Natural killer cell (primary cell): ENCODE results near the gene LTB4R2. TPM values are rescaled to one million over a fixed set of nuclear protein-coding genes. Genes with fewer than 3 reads are reported as not detected.

Experiments used
- ATAC-seq, 3 donors: fragments of 150-1000 bp in 2 of 3; fragments of 200-7000 bp in 1 of 3; cut with Tn5 transposase; 1 replicate in 1 of 3; 2 replicates in 2 of 3; pipeline ENCODE4 v1.10.0; 2021; ENCODE audit warnings: mild to moderate bottlenecking in 2 of 3, moderate library complexity in 2 of 3
- DNase-seq, 2 donors: peaks; one replicate each; pipeline versions ENCODE4 v3.0.0 to v3.0.0-alpha.2; 2013 to 2021; ENCODE audit warnings: mixed read lengths in 1 of 2
- H3K27ac ChIP-seq: one replicate; pipeline ENCODE4 v1.5.1; 2013; ENCODE audit warnings: mild to moderate bottlenecking, low read length
- H3K27me3 ChIP-seq: one replicate; pipeline ENCODE4 v1.6.1; 2013; ENCODE audit warnings: low read length; ENCODE audit not compliant: control insufficient read depth, insufficient read depth
- H3K36me3 ChIP-seq: one replicate; pipeline ENCODE4 v1.6.1; 2013; ENCODE audit warnings: low read length; ENCODE audit not compliant: control insufficient read depth, insufficient read depth
- H3K4me1 ChIP-seq: one replicate; pipeline ENCODE4 v1.6.1; 2013; ENCODE audit warnings: low read length; ENCODE audit not compliant: control insufficient read depth, insufficient read depth
- H3K4me3 ChIP-seq: one replicate; pipeline ENCODE4 v1.5.1; 2013; ENCODE audit warnings: low read length
- H3K9me3 ChIP-seq: one replicate; pipeline ENCODE4 v1.6.1; 2013; ENCODE audit warnings: low read length; ENCODE audit not compliant: control insufficient read depth, insufficient read depth
- H3K27ac Mint-ChIP-seq, 2 donors: one replicate each; pipeline ENCODE4 v1.8.0; 2022; ENCODE audit warnings: mild to moderate bottlenecking in 2 of 2, mixed read lengths in 2 of 2, moderate library complexity in 1 of 2
- H3K27me3 Mint-ChIP-seq, 2 donors: one replicate each; pipeline ENCODE4 v1.8.0; 2022; ENCODE audit warnings: low read depth in 2 of 2, mixed read lengths in 2 of 2
- H3K36me3 Mint-ChIP-seq: one replicate; pipeline ENCODE4 v1.8.0; 2022; ENCODE audit warnings: mixed read lengths
- H3K4me1 Mint-ChIP-seq, 2 donors: one replicate each; pipeline ENCODE4 v1.8.0; 2022; ENCODE audit warnings: mixed read lengths in 2 of 2
- H3K4me3 Mint-ChIP-seq: one replicate; pipeline ENCODE4 v1.8.0; 2022; ENCODE audit warnings: mild to moderate bottlenecking, moderate library complexity, mixed read lengths
- H3K9me3 Mint-ChIP-seq, 2 donors: one replicate each; pipeline ENCODE4 v1.8.0; 2022; ENCODE audit warnings: mixed read lengths in 2 of 2
- WGBS: methylation state at CpG from one replicate; pipeline ENCODE4 v1.1.7; 2013; ENCODE audit warnings: missing lambda C conversion rate; ENCODE audit not compliant: insufficient coverage; 5-methylcytosine and 5-hydroxymethylcytosine counted together
- intact Hi-C: fragments of 100-400 bp; cut with micrococcal nuclease; formaldehyde crosslinking; loops from one replicate; pipeline ENCODE4 v1.14.2; 2022
- total RNA-seq, 4 donors: library from RNA; stranded (reverse); fragments of 120-200 nt in 1 of 4; gene quantifications; one replicate each; pipeline versions ENCODE4 v1.2.3 to v1.2.4, GENCODE V29; 2013 to 2022
- TF ChIP-seq, protein P1 (sequence below): fragments of 200-600 bp; IDR thresholded peaks from one replicate; pipeline ENCODE4 v1.8.0; 2022; ENCODE audit warnings: antibody characterized with exemption

LTB4R2 gene
- total RNA-seq, 3 donors from 2014 or later (not counting 1 experiment from before 2014, with no cell fraction given): 27.6 to 40.5 (median 37.4) TPM

DNA sequence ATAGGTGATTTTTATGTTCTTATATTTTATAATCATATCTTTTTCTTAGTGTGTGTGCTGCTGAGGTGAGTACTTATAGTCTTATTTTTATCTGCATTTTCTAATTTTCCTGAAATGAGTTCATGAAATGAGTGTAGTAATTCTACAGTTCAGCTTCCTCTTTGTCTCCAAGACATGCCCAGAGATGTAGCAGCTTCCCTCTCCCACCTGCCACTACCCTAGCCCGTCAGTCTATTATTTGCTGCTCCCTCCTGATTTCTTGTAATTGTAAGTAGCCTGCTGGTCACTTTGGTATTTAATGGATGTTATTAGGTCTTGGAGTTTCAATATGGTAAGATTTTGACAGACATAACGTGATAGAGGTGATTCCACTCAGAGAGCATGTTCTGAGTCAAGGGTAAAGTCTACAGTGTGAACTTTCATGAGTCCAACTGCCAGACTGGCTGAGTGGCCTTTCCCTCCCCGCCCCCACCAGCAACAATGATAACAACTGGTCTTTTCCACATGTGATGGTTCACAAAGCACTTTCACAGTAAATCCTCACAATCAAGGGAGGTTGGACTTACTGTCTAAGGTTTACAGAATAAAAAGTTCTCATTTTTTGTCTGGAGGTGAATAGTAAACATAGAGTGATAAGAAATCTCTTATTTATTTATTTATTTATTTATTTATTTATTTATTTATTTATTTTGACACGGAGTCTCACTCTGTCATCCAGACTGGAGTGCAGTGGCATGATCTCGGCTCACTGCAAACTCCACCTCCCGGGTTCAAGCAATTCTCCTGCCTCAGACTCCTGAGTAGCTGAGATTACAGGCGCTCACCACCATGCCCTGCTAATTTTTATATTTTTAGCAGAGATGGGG lies 34.1 kb downstream of the LTB4R2 start:
- no peaks in the 10 kb centered on the region for H3K9me3 Mint-ChIP-seq

DNA sequence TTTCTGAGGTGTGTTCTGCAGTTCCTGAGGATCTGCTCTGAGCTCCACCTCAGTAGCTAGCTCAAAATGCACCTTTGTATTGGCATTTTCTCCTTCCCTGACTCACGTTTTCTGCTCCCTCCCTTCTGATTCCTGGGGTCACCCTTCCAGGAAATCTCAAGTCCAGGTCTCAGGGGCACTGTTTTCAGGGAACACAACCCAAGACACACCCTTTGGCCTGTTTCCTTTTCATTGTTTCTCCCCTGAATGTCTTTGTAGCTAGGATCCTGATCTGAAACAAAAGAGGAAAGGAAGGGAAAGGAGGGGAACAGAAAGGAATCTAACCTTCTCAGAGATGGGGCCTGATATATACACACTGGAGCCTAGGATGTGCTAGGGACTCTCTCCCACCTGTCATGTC lies 37.2 kb downstream of the LTB4R2 start:
- Histone ChIP-seq H3K9me3 (no peaks in the 10 kb centered on the region), H3K27ac (no peak overlapping the region), H3K27me3 (peaks cover 5% of the 10 kb centered on the region), H3K36me3 (no peaks in the 10 kb centered on the region), H3K4me3 (no peak overlapping the region), H3K4me1 (no peaks in the 10 kb centered on the region)
- no peak overlapping the region for H3K4me3 Mint-ChIP-seq
- H3K27me3 Mint-ChIP-seq: peaks cover 24 to 44% of the 10 kb centered on the region in 2 donors
- intact Hi-C loops: no loop called here
- TF ChIP-seq, protein P1, sequence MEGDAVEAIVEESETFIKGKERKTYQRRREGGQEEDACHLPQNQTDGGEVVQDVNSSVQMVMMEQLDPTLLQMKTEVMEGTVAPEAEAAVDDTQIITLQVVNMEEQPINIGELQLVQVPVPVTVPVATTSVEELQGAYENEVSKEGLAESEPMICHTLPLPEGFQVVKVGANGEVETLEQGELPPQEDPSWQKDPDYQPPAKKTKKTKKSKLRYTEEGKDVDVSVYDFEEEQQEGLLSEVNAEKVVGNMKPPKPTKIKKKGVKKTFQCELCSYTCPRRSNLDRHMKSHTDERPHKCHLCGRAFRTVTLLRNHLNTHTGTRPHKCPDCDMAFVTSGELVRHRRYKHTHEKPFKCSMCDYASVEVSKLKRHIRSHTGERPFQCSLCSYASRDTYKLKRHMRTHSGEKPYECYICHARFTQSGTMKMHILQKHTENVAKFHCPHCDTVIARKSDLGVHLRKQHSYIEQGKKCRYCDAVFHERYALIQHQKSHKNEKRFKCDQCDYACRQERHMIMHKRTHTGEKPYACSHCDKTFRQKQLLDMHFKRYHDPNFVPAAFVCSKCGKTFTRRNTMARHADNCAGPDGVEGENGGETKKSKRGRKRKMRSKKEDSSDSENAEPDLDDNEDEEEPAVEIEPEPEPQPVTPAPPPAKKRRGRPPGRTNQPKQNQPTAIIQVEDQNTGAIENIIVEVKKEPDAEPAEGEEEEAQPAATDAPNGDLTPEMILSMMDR: no peak
- H3K27ac Mint-ChIP-seq: no peak overlapping the region
- no peaks in the 10 kb centered on the region for H3K36me3 Mint-ChIP-seq
- DNase-seq: no peak
- ATAC-seq: no peak
- 45% methylated on average over 1 of the region's 1 CpG for WGBS
- H3K9me3 Mint-ChIP-seq: no peaks in the 10 kb centered on the region
- no peaks in the 10 kb centered on the region for H3K4me1 Mint-ChIP-seq

More for the DNA sequence above, 34.1 kb downstream of the LTB4R2 start:
- peaks cover 11 to 12% of the 10 kb centered on the region in 2 donors for H3K4me1 Mint-ChIP-seq
- H3K4me1 ChIP-seq: peaks cover 10% of the 10 kb centered on the region
- no peaks in the 10 kb centered on the region for H3K36me3 Mint-ChIP-seq
- H3K36me3 ChIP-seq: no peaks in the 10 kb centered on the region
- peaks cover 9 to 16% of the 10 kb centered on the region in 2 donors for H3K27me3 Mint-ChIP-seq
- WGBS: 89% methylated on average over 6 of the region's 7 CpGs
- intact Hi-C loops: no loop called here
- peaks cover 2% of the 10 kb centered on the region for H3K27me3 ChIP-seq
- H3K4me3 ChIP-seq: no peak overlapping the region
- H3K9me3 ChIP-seq: no peaks in the 10 kb centered on the region
- no peak overlapping the region for H3K4me3 Mint-ChIP-seq
- no peak overlapping the region for H3K27ac Mint-ChIP-seq
- DNase-seq: no peak
- no peak overlapping the region for H3K27ac ChIP-seq
- TF ChIP-seq, protein P1: no peak
- ATAC-seq: no peak

DNA sequence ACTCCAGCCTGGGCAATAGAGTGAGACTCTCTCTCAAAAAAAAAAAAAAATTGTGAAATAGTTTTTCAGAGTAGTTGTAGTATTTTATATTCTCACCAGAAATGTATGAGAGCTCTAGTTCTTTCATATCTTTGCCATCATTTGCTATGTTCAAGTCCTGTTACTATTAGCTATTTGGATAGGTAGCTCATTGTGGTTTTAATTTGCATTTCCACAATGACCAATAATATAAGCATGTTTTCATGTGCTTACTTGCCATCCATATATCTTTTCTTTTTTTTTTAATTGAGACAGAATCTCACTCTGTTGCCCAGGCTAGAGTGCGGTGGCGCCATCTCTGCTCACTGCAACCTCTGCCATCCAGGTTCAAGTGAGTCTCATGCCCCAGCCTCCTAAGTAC lies 38.2 kb downstream of the LTB4R2 start:
- Histone ChIP-seq H3K27me3 (peaks cover 5% of the 10 kb centered on the region), H3K36me3 (no peaks in the 10 kb centered on the region), H3K27ac (no peak overlapping the region), H3K4me1 (no peaks in the 10 kb centered on the region), H3K4me3 (no peak overlapping the region), H3K9me3 (no peaks in the 10 kb centered on the region)
- Mint-ChIP-seq H3K27me3 (peaks cover 32 to 55% of the 10 kb centered on the region in 2 donors), H3K4me1 (no peaks in the 10 kb centered on the region), H3K9me3 (no peaks in the 10 kb centered on the region), H3K4me3 (no peak overlapping the region), H3K36me3 (no peaks in the 10 kb centered on the region), H3K27ac (no peak overlapping the region)
- ATAC-seq: no peak
- intact Hi-C loops: no loop called here
- WGBS: 90% methylated on average over 2 of the region's 2 CpGs
- no peak for DNase-seq
- TF ChIP-seq, protein P1: no peak
